ENCODE results near the gene HMGB3.

DNA sequence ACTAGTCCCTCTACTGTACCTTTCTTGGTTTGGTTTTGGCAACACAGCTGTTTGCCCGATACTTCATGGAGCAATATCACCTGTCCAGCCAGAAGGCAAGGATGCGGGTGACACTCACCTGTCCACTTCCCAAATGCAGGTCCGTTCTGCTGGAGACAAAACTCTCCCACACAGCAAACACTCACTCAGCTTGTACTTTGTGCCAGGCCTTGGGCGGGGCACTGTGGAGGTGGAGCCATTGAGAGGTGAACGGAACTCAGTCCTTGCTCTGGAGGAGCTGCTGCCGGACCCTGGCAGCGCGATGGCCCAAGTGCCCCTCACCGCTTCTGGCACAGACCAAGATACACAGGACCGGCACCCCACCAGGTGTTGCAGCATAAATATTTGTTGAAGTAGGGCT lies 15.3 kb upstream of the HMGB3 start:
- no peak for TF ChIP-seq EZH2 (IDR thresholded peaks at IDR 0.05; ENCODE audit: insufficient read depth, poor library complexity, severe bottlenecking)
- TF ChIP-seq EZH2phosphoT487 (IDR thresholded peaks at IDR 0.05; ENCODE audit: insufficient read depth, low read depth): no peak

Measured in GM23248 (cell line).